Measurements from ENCODE around the gene EPHA5.

EPHA5 gene

GRCh38 chr4:65472531-65472930 lies 197.8 kb downstream of the EPHA5 start:
- no peak for DNase-seq

- no peak for DNase-seq
Measured at GRCh38 chr4:65467068-65467680, 203.1 kb downstream of the EPHA5 start.

- DNase-seq = no peak
Measured at GRCh38 chr4:65461781-65462180, 208.5 kb downstream of the EPHA5 start.

GRCh38 chr4:65457011-65457410 lies 213.3 kb downstream of the EPHA5 start:
- no peak for DNase-seq

- no peak for DNase-seq
Measured at GRCh38 chr4:65456579-65456978, 213.7 kb downstream of the EPHA5 start.

GRCh38 chr4:65453398-65453797 lies 216.9 kb downstream of the EPHA5 start:
- no peak for DNase-seq

- DNase-seq = no peak
Measured at GRCh38 chr4:65450899-65451298, 219.4 kb downstream of the EPHA5 start.

- DNase-seq = no peak
Measured at GRCh38 chr4:65437102-65437501, 233.2 kb downstream of the EPHA5 start.

- DNase-seq = no peak
Measured at GRCh38 chr4:65422109-65422508, 248.2 kb downstream of the EPHA5 start.

GRCh38 chr4:65420036-65420435 lies 250.3 kb downstream of the EPHA5 start:
- no peak for DNase-seq

GRCh38 chr4:65416891-65417290 lies 253.4 kb downstream of the EPHA5 start:
- no peak for DNase-seq

GRCh38 chr4:65407483-65407882 lies 262.8 kb downstream of the EPHA5 start:
- DNase-seq = no peak

GRCh38 chr4:65401083-65401482 lies 269.2 kb downstream of the EPHA5 start:
- no peak for DNase-seq

GRCh38 chr4:65399084-65399483 lies 271.2 kb downstream of the EPHA5 start:
- no peak for DNase-seq

GRCh38 chr4:65393078-65393477 lies 277.2 kb downstream of the EPHA5 start:
- no peak for DNase-seq

GRCh38 chr4:65392488-65392887 lies 277.8 kb downstream of the EPHA5 start:
- DNase-seq = no peak

- DNase-seq = no peak
Measured at GRCh38 chr4:65391814-65392213, 278.5 kb downstream of the EPHA5 start.

GRCh38 chr4:65391382-65391781 lies 278.9 kb downstream of the EPHA5 start:
- no peak for DNase-seq

- DNase-seq = no peak
Measured at GRCh38 chr4:65386927-65387326, 283.4 kb downstream of the EPHA5 start.

GRCh38 chr4:65383589-65384305 lies 286.5 kb downstream of the EPHA5 start:
- DNase-seq = no peak

- DNase-seq = no peak
Measured at GRCh38 chr4:65381648-65382047, 288.6 kb downstream of the EPHA5 start.

GRCh38 chr4:65370709-65371108 lies 299.6 kb downstream of the EPHA5 start:
- no peak for DNase-seq

GRCh38 chr4:65367306-65367705 lies 303.0 kb downstream of the EPHA5 start:
- DNase-seq = no peak

- DNase-seq = no peak
Measured at GRCh38 chr4:65358914-65359313, 311.4 kb downstream of the EPHA5 start.

- DNase-seq = no peak
Measured at GRCh38 chr4:65353098-65353497, 317.2 kb downstream of the EPHA5 start.

All from hematopoietic multipotent progenitor cell treated with erythropoietin and hydrocortisone succinate and interleukin-3 and kit ligand, for 4 days (in vitro differentiated cells).